Epithelial cell of proximal tubule (primary cell): Measurements from ENCODE around the gene HYAL3. TPM values are rescaled to one million over a fixed set of nuclear protein-coding genes. Genes with fewer than 3 reads are reported as not detected.

Experiments
- DNase-seq: peaks from one replicate; pipeline ENCODE4 v3.0.0-alpha.2; 2011; ENCODE audit warnings: low read depth
- H3K4me3 ChIP-seq: 2 replicates; pipeline ENCODE4 v1.5.1; 2011; ENCODE audit warnings: low read depth, mild to moderate bottlenecking, low read length
- total RNA-seq: library from RNA; depleted of rRNA; stranded (reverse); fragments of >200 nt; gene quantifications from 2 replicates; pipeline ENCODE4 v1.2.3, GENCODE V29; 2015
- TF ChIP-seq, protein P1 (sequence below): conservative IDR thresholded peaks from 2 replicates; pipeline ENCODE4 v1.5.1; 2012; ENCODE audit warnings: low read depth, mild to moderate bottlenecking, low read length

HYAL3 gene, protein sequence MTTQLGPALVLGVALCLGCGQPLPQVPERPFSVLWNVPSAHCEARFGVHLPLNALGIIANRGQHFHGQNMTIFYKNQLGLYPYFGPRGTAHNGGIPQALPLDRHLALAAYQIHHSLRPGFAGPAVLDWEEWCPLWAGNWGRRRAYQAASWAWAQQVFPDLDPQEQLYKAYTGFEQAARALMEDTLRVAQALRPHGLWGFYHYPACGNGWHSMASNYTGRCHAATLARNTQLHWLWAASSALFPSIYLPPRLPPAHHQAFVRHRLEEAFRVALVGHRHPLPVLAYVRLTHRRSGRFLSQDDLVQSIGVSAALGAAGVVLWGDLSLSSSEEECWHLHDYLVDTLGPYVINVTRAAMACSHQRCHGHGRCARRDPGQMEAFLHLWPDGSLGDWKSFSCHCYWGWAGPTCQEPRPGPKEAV
- total RNA-seq = 7.8 and 8.8 TPM in 2 replicates

DNA sequence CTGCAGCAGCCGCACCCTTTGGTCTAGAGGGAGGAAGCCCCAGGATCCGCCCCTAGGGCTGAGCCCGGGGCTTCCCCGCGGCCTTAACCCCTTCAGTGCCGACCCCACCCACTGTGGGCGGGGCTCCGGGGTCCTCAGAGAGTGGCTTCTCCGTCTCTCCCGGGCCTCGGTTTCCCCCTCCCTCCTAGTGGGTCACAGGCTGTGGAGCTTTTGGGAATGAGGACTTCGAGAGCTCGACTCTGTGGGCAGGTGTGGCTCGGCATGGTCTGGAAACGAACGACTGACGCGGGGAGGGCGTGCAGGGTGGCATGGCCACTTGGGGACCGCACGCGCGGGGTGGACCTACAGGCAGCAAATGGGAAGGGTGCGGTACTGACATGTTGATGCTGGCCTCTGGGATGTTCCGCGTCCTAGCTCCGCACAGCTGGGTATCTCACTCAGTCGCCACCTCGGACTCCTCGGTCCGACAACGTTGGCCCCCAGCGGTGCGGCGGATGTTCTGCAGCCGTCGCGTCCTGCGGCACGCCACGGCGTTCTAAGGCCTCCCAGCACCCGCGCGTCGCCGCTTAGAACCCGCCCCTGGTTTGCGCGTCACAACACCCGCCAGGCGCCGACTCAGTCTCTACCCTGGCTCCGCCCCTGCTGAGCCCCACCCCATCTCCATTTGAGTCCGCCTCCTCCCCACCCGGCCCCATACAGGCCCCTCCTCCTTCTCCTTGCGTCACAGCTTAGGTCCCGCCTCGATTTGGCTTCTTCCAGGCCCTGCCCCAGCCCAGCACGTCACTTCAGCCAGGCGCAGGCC is at the start of gene HYAL3, which contains the start of gene NAA80:
Gene HYAL3 (minus strand): TSS at position 570 of the 802 bp plus-strand sequence. CDS start 3,803 bp downstream, outside the sequence.
Gene NAA80 (minus strand): TSS at position 570 of the 802 bp plus-strand sequence. CDS start 1,942 bp downstream, outside the sequence.
- H3K4me3 ChIP-seq = peak within 1 kb of the TSS; percentile 92
- TF ChIP-seq, protein P1, sequence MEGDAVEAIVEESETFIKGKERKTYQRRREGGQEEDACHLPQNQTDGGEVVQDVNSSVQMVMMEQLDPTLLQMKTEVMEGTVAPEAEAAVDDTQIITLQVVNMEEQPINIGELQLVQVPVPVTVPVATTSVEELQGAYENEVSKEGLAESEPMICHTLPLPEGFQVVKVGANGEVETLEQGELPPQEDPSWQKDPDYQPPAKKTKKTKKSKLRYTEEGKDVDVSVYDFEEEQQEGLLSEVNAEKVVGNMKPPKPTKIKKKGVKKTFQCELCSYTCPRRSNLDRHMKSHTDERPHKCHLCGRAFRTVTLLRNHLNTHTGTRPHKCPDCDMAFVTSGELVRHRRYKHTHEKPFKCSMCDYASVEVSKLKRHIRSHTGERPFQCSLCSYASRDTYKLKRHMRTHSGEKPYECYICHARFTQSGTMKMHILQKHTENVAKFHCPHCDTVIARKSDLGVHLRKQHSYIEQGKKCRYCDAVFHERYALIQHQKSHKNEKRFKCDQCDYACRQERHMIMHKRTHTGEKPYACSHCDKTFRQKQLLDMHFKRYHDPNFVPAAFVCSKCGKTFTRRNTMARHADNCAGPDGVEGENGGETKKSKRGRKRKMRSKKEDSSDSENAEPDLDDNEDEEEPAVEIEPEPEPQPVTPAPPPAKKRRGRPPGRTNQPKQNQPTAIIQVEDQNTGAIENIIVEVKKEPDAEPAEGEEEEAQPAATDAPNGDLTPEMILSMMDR = peak; percentile 23
- peak; percentile 92 for DNase-seq

DNA sequence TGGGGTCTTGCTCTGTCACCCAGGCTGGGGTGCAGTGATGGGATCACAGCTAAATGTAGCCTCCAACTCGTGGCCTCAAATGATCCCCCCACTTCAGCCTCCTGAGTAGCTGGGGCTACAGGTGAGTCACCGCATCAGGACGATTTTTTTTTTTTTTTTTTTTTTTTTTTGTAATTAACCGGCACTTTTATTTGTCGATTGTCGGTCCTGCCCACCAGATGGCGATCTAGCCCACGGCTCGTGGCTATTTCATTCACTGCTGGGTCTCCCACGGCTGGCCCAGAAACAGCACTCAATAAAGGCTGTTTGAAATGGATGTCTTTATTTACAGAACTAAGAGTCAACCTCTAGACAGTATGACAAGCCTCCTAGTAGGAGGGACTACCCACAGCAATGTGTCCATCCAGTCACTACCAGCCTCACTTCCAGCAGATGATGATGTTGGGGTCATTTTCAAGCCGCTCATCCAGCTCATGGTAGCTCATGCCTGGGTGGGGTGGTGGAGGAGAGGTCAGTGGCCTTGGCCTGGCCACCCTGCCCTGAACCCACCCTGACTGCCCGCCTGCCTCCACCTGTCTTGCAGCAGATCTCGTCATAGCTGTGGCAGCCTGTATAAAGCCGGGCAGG is 48.1 kb upstream of the HYAL3 start:
- no peak for DNase-seq
- H3K4me3 ChIP-seq = no peak overlapping the region
- TF ChIP-seq, protein P1 = peak; percentile 77

DNA sequence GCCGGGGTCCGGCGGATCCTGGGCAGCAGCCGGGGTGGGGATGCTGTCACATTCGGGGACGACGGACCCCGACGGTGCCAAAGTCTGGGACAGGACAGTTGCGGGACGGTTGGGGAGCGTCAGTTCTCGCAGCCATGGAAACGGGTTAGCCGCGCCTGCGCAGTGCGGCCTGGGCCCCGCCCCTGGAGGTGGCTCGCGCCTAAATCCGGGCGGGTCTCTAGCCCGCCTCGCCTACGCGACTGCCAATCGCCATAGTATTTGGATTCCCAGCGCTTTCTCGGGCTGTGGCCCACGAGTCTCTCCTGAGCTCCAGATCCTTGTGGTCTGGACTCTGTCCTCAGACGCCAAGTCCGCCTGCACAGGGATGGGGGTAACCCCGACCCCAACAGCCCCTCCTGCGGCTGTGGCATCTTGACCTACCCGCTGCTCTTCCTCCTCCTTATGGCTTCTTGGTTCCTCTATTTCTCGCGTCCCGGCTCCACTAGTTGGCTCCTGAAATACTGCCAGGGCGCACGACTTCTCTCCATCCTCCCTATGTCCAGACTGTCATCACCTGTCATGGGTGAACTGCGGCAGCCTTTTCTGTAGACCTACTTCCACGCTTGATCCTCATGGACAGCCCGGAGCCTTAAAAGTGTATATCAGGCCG is 46.5 kb upstream of the HYAL3 start, which contains the start of gene ZMYND10:
Gene ZMYND10 (minus strand): TSS at position 147 of the 649 bp plus-strand sequence. CDS start 153 bp downstream, outside the sequence.
- TF ChIP-seq, protein P1 = no peak
- DNase-seq = no peak

DNA sequence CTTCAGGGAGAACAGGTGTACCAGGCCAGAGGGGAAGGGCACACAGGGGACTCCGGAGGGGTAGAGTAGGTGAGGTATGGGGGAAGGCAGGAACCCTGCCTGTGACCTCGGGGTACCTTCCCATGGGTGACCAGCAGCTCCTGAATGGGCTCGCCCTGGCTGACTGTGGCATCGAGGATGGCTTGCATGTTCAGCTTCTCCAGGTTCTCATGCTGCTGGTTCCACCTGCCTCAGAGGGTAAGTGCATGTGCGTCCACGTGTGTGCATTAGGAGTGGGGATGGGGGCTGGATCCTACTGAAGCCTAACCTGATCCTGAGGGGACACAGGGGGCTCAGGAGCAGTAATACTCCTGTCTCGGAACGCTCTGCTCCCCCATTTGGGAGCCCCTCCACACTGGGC is 45.8 kb upstream of the HYAL3 start:
- DNase-seq = no peak
- TF ChIP-seq, protein P1 = no peak
- H3K4me3 ChIP-seq = peak overlapping the region; percentile 66

More for the DNA sequence above, 46.5 kb upstream of the HYAL3 start, which contains the start of gene ZMYND10:
- peak within 1 kb of the TSS; percentile 66 for H3K4me3 ChIP-seq

DNA sequence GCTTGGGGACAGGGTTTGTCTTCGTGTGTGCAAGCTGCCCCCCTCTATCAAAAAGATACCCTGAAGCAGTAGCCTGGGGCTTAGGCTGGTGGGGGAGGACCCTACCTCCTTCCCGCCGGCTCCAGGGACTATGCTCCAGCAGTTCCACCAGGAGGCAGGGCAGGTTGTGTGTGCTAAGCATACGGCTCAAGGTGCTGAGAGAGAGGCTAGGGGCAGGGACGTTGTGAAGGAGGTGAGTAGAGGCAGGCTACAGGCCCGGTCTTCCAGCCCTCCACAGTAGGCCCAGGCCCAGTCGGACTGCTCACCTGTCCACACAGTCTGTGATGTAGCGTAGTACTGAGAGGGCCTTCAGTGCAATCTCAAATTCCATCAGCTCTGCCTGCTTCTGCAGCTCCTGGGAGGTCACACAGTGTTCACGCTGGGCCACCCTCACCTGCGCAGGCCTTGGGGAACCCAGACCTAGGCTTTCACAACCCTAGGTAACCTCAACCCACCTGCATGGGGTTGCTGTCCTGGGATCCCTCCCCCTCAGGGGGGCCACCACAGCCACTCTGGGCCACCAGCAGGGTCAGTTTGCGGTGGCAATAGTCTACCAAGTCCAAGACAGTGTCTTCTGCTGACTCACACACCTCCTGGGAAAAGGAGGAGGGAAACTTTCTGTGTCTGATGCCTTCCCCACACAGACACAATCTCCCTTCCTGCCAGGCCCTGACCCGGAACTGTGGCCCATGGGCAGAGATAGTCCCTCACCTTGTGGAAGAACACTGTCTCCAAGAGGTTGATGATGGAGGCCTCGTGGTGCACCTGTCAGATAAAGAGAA is 43.8 kb upstream of the HYAL3 start:
- H3K4me3 ChIP-seq = no peak overlapping the region
- DNase-seq = no peak
- TF ChIP-seq, protein P1 = no peak
